A549 (cell line): ENCODE data around the gene HEMGN. TPM values are rescaled to one million over a fixed set of nuclear protein-coding genes. Genes with fewer than 3 reads are reported as not detected.

Source experiments
- ATAC-seq, 2 experiments: fragments of 200-7000 bp in 1 of 2; fragments of >200 bp in 1 of 2; cut with Nextera tagmentation in 1 of 2; cut with Tn5 transposase in 1 of 2; 3 replicates each; pipeline versions ENCODE4 v1.8.0 to v1.9.1; 2018 to 2020; ENCODE audit warnings: mild to moderate bottlenecking in 1 of 2, moderate library complexity in 1 of 2
- CTCF ChIA-PET: fragments of 300-600 bp; sonication (Branson Sonifier 250); formaldehyde crosslinking; extraction: SDS; loops from one replicate; lab custom pipeline; 2021; ENCODE audit warnings: antibody characterized with exemption, inconsistent platforms; lab: Yijun Ruan, JAX
- POLR2A ChIA-PET: fragments of 350-600 bp; formaldehyde crosslinking; extraction: SDS; loops from one replicate; lab custom pipeline; 2021; ENCODE audit warnings: antibody characterized with exemption, inconsistent platforms; lab: Yijun Ruan, JAX
- DNase-seq, 2 experiments: peaks; one replicate each; pipeline versions ENCODE4 v3.0.0 to v3.0.0-alpha.2; 2011 to 2016; ENCODE audit warnings: low read depth in 1 of 2, low spot score in 1 of 2
- FAIRE-seq: peaks from 2 replicates; lab custom pipeline; 2011; peaks lifted over from hg19 to GRCh38; lab: Jason Lieb, UNC
- H3K27ac ChIP-seq, 2 experiments: fragments of >200 bp; sonication (Bioruptor Twin); formaldehyde crosslinking; 3 replicates each; pipeline ENCODE4 v1.5.1; 2016 to 2017
- H3K4me1 ChIP-seq: fragments of >200 bp; sonication (Bioruptor Twin); formaldehyde crosslinking; 3 replicates; pipeline ENCODE4 v1.6.1; 2016
- H3K4me2 ChIP-seq: fragments of >200 bp; sonication (Bioruptor Twin); formaldehyde crosslinking; 3 replicates; pipeline ENCODE4 v1.6.1; 2016
- H3K4me3 ChIP-seq: fragments of >200 bp; sonication (Bioruptor Twin); formaldehyde crosslinking; 3 replicates; pipeline ENCODE4 v1.5.1; 2016
- H3K9me3 ChIP-seq: fragments of >200 bp; sonication (Bioruptor Twin); formaldehyde crosslinking; 3 replicates; pipeline ENCODE4 v1.6.1; 2016
- BCL3 ChIP-seq: fragments of >200 bp; sonication (Bioruptor Twin); formaldehyde crosslinking; IDR thresholded peaks from 3 replicates; pipeline ENCODE4 v1.6.1; 2016
- CBX8 ChIP-seq: fragments of 200-600 bp; sonication (generic); IDR thresholded peaks from 2 replicates; pipeline ENCODE4 v1.6.1; 2016
- CEBPB ChIP-seq, 2 experiments: fragments of >200 bp in 1 of 2; sonication (Bioruptor Twin) in 1 of 2; formaldehyde crosslinking in 1 of 2; IDR thresholded peaks; 2 replicates each; pipeline ENCODE4 v1.6.1; 2012 to 2016
- CHD2 ChIP-seq: fragments of 150-350 bp; IDR thresholded peaks from 2 replicates; pipeline ENCODE4 v1.6.1; 2014; ENCODE audit warnings: low read length; ENCODE audit not compliant: partially characterized antibody
- CHD4 ChIP-seq: fragments of 200-600 bp; sonication (generic); IDR thresholded peaks from 2 replicates; pipeline ENCODE4 v1.6.1; 2016; ENCODE audit warnings: antibody characterized with exemption, mild to moderate bottlenecking, borderline replicate concordance
- EHF ChIP-seq: fragments of 250-450 bp; sonication (Bioruptor Pico); IDR thresholded peaks from 2 replicates; pipeline ENCODE4 v1.5.0; 2020; ENCODE audit warnings: mild to moderate bottlenecking
- EHMT2 ChIP-seq: fragments of 200-600 bp; sonication (generic); IDR thresholded peaks from 2 replicates; pipeline ENCODE4 v1.6.1; 2016; ENCODE audit warnings: antibody characterized with exemption, low read depth, mild to moderate bottlenecking, moderate library complexity
- ELK1 ChIP-seq: fragments of 150-350 bp; IDR thresholded peaks from 2 replicates; pipeline ENCODE4 v1.6.1; 2014; ENCODE audit warnings: low read depth, mild to moderate bottlenecking, low read length
- ESRRA ChIP-seq: fragments of 150-350 bp; IDR thresholded peaks from 2 replicates; pipeline ENCODE4 v1.6.1; 2014; ENCODE audit warnings: mild to moderate bottlenecking, low read length, borderline replicate concordance
- FOSB ChIP-seq: fragments of 250-450 bp; sonication (Bioruptor Pico); IDR thresholded peaks from 2 replicates; pipeline ENCODE4 v1.5.0; 2020; ENCODE audit warnings: mild to moderate bottlenecking, moderate library complexity
- FOSL2 ChIP-seq, 2 experiments: fragments of 450-650 bp in 1 of 2; fragments of >200 bp in 1 of 2; sonication (Bioruptor Twin) in 1 of 2; formaldehyde crosslinking; IDR thresholded peaks; 2 replicates each; pipeline versions ENCODE4 v1.5.0 to v1.6.1; 2016 to 2020; ENCODE audit warnings: mild to moderate bottlenecking in 1 of 2, moderate library complexity in 1 of 2
- HDAC2 ChIP-seq: fragments of 200-600 bp; sonication (generic); IDR thresholded peaks from 2 replicates; pipeline ENCODE4 v1.6.1; 2016
- HOXA7 ChIP-seq: fragments of 250-450 bp; sonication (Bioruptor Pico); IDR thresholded peaks from 2 replicates; pipeline ENCODE4 v1.5.0; 2020; ENCODE audit warnings: mild to moderate bottlenecking, moderate library complexity
- HOXB13 ChIP-seq: fragments of 250-450 bp; sonication (Bioruptor Pico); IDR thresholded peaks from 2 replicates; pipeline ENCODE4 v1.5.0; 2020; ENCODE audit warnings: low read depth, mild to moderate bottlenecking, moderate library complexity
- JUN ChIP-seq, 2 experiments: fragments of >200 bp; sonication (Bioruptor Twin); formaldehyde crosslinking; IDR thresholded peaks; 2 replicates in 1 of 2; 3 replicates in 1 of 2; pipeline ENCODE4 v1.6.1; 2016 to 2017
- MAFK ChIP-seq: fragments of 450-650 bp; IDR thresholded peaks from 2 replicates; pipeline ENCODE4 v1.6.1; 2014; ENCODE audit not compliant: partially characterized antibody
- MAX ChIP-seq: IDR thresholded peaks from 2 replicates; pipeline ENCODE4 v1.6.1; 2012
- MAZ ChIP-seq: fragments of 150-350 bp; IDR thresholded peaks from 2 replicates; pipeline ENCODE4 v1.6.1; 2014; ENCODE audit warnings: antibody characterized with exemption, low read depth, low read length, borderline replicate concordance
- MYC ChIP-seq: IDR thresholded peaks from 2 replicates; pipeline ENCODE4 v1.6.1; 2012; ENCODE audit warnings: mild to moderate bottlenecking, inconsistent platforms, low read length, improper control_type of control experiment, borderline replicate concordance
- NPAS2 ChIP-seq: fragments of 250-450 bp; sonication (Bioruptor Pico); IDR thresholded peaks from 2 replicates; pipeline ENCODE4 v1.8.0; 2022; ENCODE audit warnings: mild to moderate bottlenecking, moderate library complexity, borderline replicate concordance
- PBX3 ChIP-seq: IDR thresholded peaks from 2 replicates; pipeline ENCODE4 v1.6.1; 2012
- POLR2AphosphoS2 ChIP-seq: conservative IDR thresholded peaks from 2 replicates; pipeline ENCODE4 v1.6.1; 2012; ENCODE audit warnings: low read length, improper control_type of control experiment, inconsistent platforms
- RAD21 ChIP-seq, 2 experiments: fragments of >200 bp in 1 of 2; sonication (Bioruptor Twin) in 1 of 2; formaldehyde crosslinking in 1 of 2; IDR thresholded peaks in 1 of 2; conservative IDR thresholded peaks in 1 of 2; 2 replicates in 1 of 2; 3 replicates in 1 of 2; pipeline ENCODE4 v1.6.1; 2012 to 2018; ENCODE audit warnings: inconsistent platforms in 1 of 2
- RCOR1 ChIP-seq: fragments of 150-350 bp; IDR thresholded peaks from 2 replicates; pipeline ENCODE4 v1.6.1; 2014; ENCODE audit warnings: antibody characterized with exemption, low read length, low read depth
- RFX5 ChIP-seq: fragments of 450-650 bp; IDR thresholded peaks from 2 replicates; pipeline ENCODE4 v1.7.1; 2014; ENCODE audit warnings: antibody characterized with exemption, mild to moderate bottlenecking, moderate library complexity
- RNF2 ChIP-seq: fragments of 200-600 bp; sonication (generic); IDR thresholded peaks from 2 replicates; pipeline ENCODE4 v1.6.1; 2016; ENCODE audit warnings: low read depth, mild to moderate bottlenecking, antibody characterized with exemption, moderate library complexity, borderline replicate concordance
- SREBF2 ChIP-seq: fragments of 450-650 bp; IDR thresholded peaks from 2 replicates; pipeline ENCODE4 v1.6.1; 2014; ENCODE audit warnings: mild to moderate bottlenecking, moderate library complexity
- ZC3H11A ChIP-seq: fragments of 450-650 bp; IDR thresholded peaks from 2 replicates; pipeline ENCODE4 v1.6.1; 2014; ENCODE audit warnings: antibody characterized with exemption, mild to moderate bottlenecking
- ZFP36 ChIP-seq: fragments of 450-650 bp; IDR thresholded peaks from 2 replicates; pipeline ENCODE4 v1.6.1; 2014; ENCODE audit warnings: borderline replicate concordance; ENCODE audit not compliant: partially characterized antibody
- WGBS: methylation state at CpG from one replicate; pipeline ENCODE4 v1.1.6; 2017; ENCODE audit errors: missing lambda C conversion rate; 5-methylcytosine and 5-hydroxymethylcytosine counted together
- polyA plus RNA-seq, 4 experiments: library from polyadenylated mRNA; depleted of rRNA in 3 of 4; stranded (reverse); fragments of >200 nt; fragmentation: RNase III in 1 of 4; extraction: RNeasy Plus Mini Kit Qiagen cat#74134 plus additional on column Dnase treatment in 1 of 4; gene quantifications; 2 replicates in 3 of 4; 3 replicates in 1 of 4; pipeline ENCODE4 v1.2.3, GENCODE V29; 2011 to 2017

Gene HEMGN
- polyA plus RNA-seq, 2 of the 4 experiments (the other 2 are of a cell fraction), result not detected

GRCh38 chr9:97944612-97945011 lies 6.6 kb upstream of the HEMGN start:
- ATAC-seq, result no peak
- CTCF ChIA-PET, result interaction anchor here (1.4 to 7.2 kb wide), 3 partner anchors 9 to 20 kb away, joined by 5 to 46 read pairs (median 27); partner anchors contain the start of gene TRMO
- no peak overlapping the region for H3K27ac ChIP-seq
- DNase-seq, result no peak
- TF ChIP-seq FOSL2 (IDR thresholded peaks at IDR 0.05) (no peak), FOSL2 (CRISPR knock-in tag; IDR thresholded peaks at IDR 0.05) (no peak), ZC3H11A (no peak), EHF (no peak), NPAS2 (CRISPR knock-in tag) (no peak), FOSB (CRISPR knock-in tag) (no peak), CHD2 (no peak), BCL3 (no peak), HOXA7 (CRISPR knock-in tag) (no peak), ESRRA (no peak), JUN (IDR thresholded peaks at IDR 0.05) (no peak), CBX8 (no peak), MAZ (no peak), CHD4 (no peak), RNF2 (no peak), MAFK (no peak), RAD21 (conservative IDR thresholded peaks at IDR 0.05 in 1 of 2, IDR thresholded peaks at IDR 0.05 in 1 of 2) (no peak), HDAC2 (no peak), EHMT2 (no peak), HOXB13 (CRISPR knock-in tag) (no peak)
- TF ChIP-seq, all 56 proteins: peak for 0
- POLR2A ChIA-PET, result no interaction called here
- no peak for FAIRE-seq
- 50% methylated on average over 3 of the region's 3 CpGs for WGBS
- no peak overlapping the region for H3K4me3 ChIP-seq
- H3K4me1 ChIP-seq, result no peaks in the 10 kb centered on the region
- no peak overlapping the region for H3K4me2 ChIP-seq
- H3K9me3 ChIP-seq, result no peaks in the 10 kb centered on the region

- POLR2A ChIA-PET, result no interaction called here
- no peak for FAIRE-seq
- TF ChIP-seq RAD21 (conservative IDR thresholded peaks at IDR 0.05 in 1 of 2, IDR thresholded peaks at IDR 0.05 in 1 of 2) (no peak), MYC (no peak), ELK1 (no peak), RFX5 (no peak), SREBF2 (no peak), PBX3 (no peak), HOXA7 (CRISPR knock-in tag) (no peak), POLR2AphosphoS2 (no peak), ZFP36 (no peak), MAFK (no peak), RNF2 (no peak), CEBPB (IDR thresholded peaks at IDR 0.05) (no peak), RCOR1 (no peak), MAX (no peak), NPAS2 (CRISPR knock-in tag) (no peak)
- TF ChIP-seq, all 56 proteins: peak for 0
- Histone ChIP-seq H3K4me2 (no peak overlapping the region), H3K27ac (no peak overlapping the region), H3K4me1 (no peaks in the 10 kb centered on the region), H3K9me3 (no peaks in the 10 kb centered on the region), H3K4me3 (no peak overlapping the region)
- CTCF ChIA-PET, result interaction anchor here (1.5 to 7.2 kb wide), 3 partner anchors 11 to 216 kb away, joined by 3 to 46 read pairs (median 27); partner anchors contain the start of gene TRMO
- DNase-seq (no peak), ATAC-seq (no peak)
Observed at GRCh38 chr9:97943308-97943855, 5.4 kb upstream of the HEMGN start.
